Panc1 (cell line): ENCODE data around the gene KRAS. TPM values are rescaled to one million over a fixed set of nuclear protein-coding genes. Genes with fewer than 3 reads are reported as not detected.

Experiments used
- ATAC-seq: fragments of 200-7000 bp; cut with Tn5 transposase; 2 replicates; pipeline ENCODE4 v1.9.1; 2020; ENCODE audit warnings: mild to moderate bottlenecking, moderate library complexity
- BruUV-seq: library from RNA; stranded (reverse); fragments of 400-500 nt; replicated peaks from 2 replicates; lab custom pipeline; 2021; lab: Mats Ljungman, UMichigan
- CTCF ChIA-PET: fragments of 300-600 bp; sonication (Branson Sonifier 250); formaldehyde crosslinking; loops from one replicate; lab custom pipeline; 2022; ENCODE audit warnings: antibody characterized with exemption; lab: Charles Lee
- POLR2A ChIA-PET: fragments of 300-600 bp; sonication (Branson Sonifier 250); formaldehyde crosslinking; loops from one replicate; lab custom pipeline; 2022; ENCODE audit warnings: antibody characterized with exemption; lab: Charles Lee
- DNase-seq: peaks from one replicate; pipeline ENCODE4 v3.0.0-alpha.2; 2010; ENCODE audit warnings: low read depth, low spot score
- H3K27ac ChIP-seq: 2 replicates; pipeline ENCODE4 v1.5.1; 2011; ENCODE audit warnings: mild to moderate bottlenecking, low read length, inconsistent platforms
- H3K27me3 ChIP-seq: fragments of 200-500 bp; sonication (Bioruptor generic); 2 replicates; pipeline ENCODE4 v1.6.0; 2014; ENCODE audit warnings: low read length, inconsistent platforms; ENCODE audit not compliant: control insufficient read depth, insufficient read depth
- H3K36me3 ChIP-seq: fragments of 200-500 bp; sonication (Bioruptor generic); 2 replicates; pipeline ENCODE4 v1.5.1; 2014; ENCODE audit warnings: inconsistent platforms, mild to moderate bottlenecking, low read length, moderate library complexity; ENCODE audit not compliant: control insufficient read depth, insufficient read depth
- H3K4me1 ChIP-seq: 2 replicates; pipeline ENCODE4 v1.5.1; 2011; ENCODE audit warnings: inconsistent platforms, mild to moderate bottlenecking, low read length, moderate library complexity; ENCODE audit not compliant: control insufficient read depth, insufficient read depth
- H3K4me3 ChIP-seq, 2 experiments: 2 replicates each; pipeline ENCODE4 v1.5.1; 2011 to 2012; ENCODE audit warnings: low read depth in 2 of 2, low read length in 2 of 2, mild to moderate bottlenecking in 2 of 2, inconsistent platforms in 1 of 2, moderate library complexity in 1 of 2
- H3K9me3 ChIP-seq: fragments of 200-500 bp; sonication (Bioruptor generic); 2 replicates; pipeline ENCODE4 v1.5.1; 2014; ENCODE audit warnings: low read depth, mild to moderate bottlenecking, inconsistent platforms, low read length, moderate library complexity; ENCODE audit not compliant: control insufficient read depth, insufficient read depth
- CTCF ChIP-seq: fragments of 450-650 bp; IDR thresholded peaks from 2 replicates; pipeline ENCODE4 v1.5.1; 2017; ENCODE audit warnings: mild to moderate bottlenecking
- POLR2AphosphoS5 ChIP-seq: IDR thresholded peaks from 2 replicates; pipeline ENCODE4 v1.6.1; 2012; ENCODE audit warnings: mild to moderate bottlenecking, low read depth, low read length, moderate library complexity
- REST ChIP-seq, 2 experiments: IDR thresholded peaks; 2 replicates each; pipeline ENCODE4 v1.6.1; 2011 to 2012; ENCODE audit warnings: low read depth in 2 of 2, control low read depth in 1 of 2, low read length in 1 of 2, mild to moderate bottlenecking in 1 of 2, moderate library complexity in 1 of 2; ENCODE audit not compliant: insufficient read depth in 1 of 2
- SIN3A ChIP-seq: IDR thresholded peaks from 2 replicates; pipeline ENCODE4 v1.6.1; 2012; ENCODE audit warnings: low read depth, mild to moderate bottlenecking, low read length, moderate library complexity, borderline replicate concordance; ENCODE audit not compliant: insufficient read depth
- TCF7L2 ChIP-seq: IDR thresholded peaks from 2 replicates; pipeline ENCODE4 v1.6.1; 2011; ENCODE audit warnings: mild to moderate bottlenecking, low read depth, low read length, inconsistent platforms
- in situ Hi-C: cut with HindIII; loops from 2 replicates; pipeline ENCODE4 v1.10.0; 2016; ENCODE audit warnings: low sequenced_read_pairs, low pct_unique_long_range_greater_than_20kb
- intact Hi-C: fragments of 100-400 bp; cut with micrococcal nuclease; formaldehyde crosslinking; loops from one replicate; pipeline ENCODE4 v1.10.0; 2022; ENCODE audit not compliant: unreplicated experiment
- total RNA-seq: library from RNA; stranded (reverse); gene quantifications from one replicate; pipeline ENCODE4 v1.2.1, GENCODE V29; 2021; ENCODE audit not compliant: unreplicated experiment

The KRAS gene
- total RNA-seq, 1 experiment from 2014 or later, result 33.1 TPM

- DNase-seq, result no peak
- intact Hi-C loops, result no loop called here
- peaks cover 9% of the 10 kb centered on the region for H3K4me1 ChIP-seq
- BruUV-seq, result no TSS peak
- no peak overlapping the region for H3K27ac ChIP-seq
- TF ChIP-seq POLR2AphosphoS5, result no peak
- POLR2A ChIA-PET, result interaction anchor here (0.6 kb wide), 1 partner anchor 147 kb away, joined by 3 read pairs; no protein-coding TSS in a partner anchor
- ATAC-seq, result no peak
- peaks cover 6% of the 10 kb centered on the region; the same call in 1 of the 2 replicates for H3K27me3 ChIP-seq
- CTCF ChIA-PET, result no interaction called here
- H3K36me3 ChIP-seq, result peaks cover 2% of the 10 kb centered on the region; the same call in 1 of the 2 replicates
- H3K9me3 ChIP-seq, result no peaks in the 10 kb centered on the region
- H3K4me3 ChIP-seq, result no peak overlapping the region
- in situ Hi-C loops, result no loop called here
Measured at GRCh38 chr12:25252946-25253345, 2.2 kb upstream of the KRAS start.

- DNase-seq (no peak), ATAC-seq (no peak)
- Histone ChIP-seq H3K27me3 (peaks cover 6% of the 10 kb centered on the region; the same call in 1 of the 2 replicates), H3K27ac (peak overlapping the region; percentile 64), H3K9me3 (no peaks in the 10 kb centered on the region), H3K36me3 (peaks cover 2% of the 10 kb centered on the region; the same call in 1 of the 2 replicates), H3K4me3 (peak overlapping the region; percentile 65 to 78), H3K4me1 (peaks cover 9% of the 10 kb centered on the region)
- no TSS peak for BruUV-seq
- intact Hi-C loops, result no loop called here
- TF ChIP-seq REST (IDR thresholded peaks at IDR 0.05; ENCODE audit: insufficient read depth in 1 of 2, low read depth in 2 of 2, low read length in 1 of 2) (no peak), SIN3A (no peak), TCF7L2 (no peak), POLR2AphosphoS5 (no peak), CTCF (no peak)
- POLR2A ChIA-PET, result interaction anchor here (1.2 kb wide), 1 partner anchor 57 kb away, joined by 3 read pairs; no protein-coding TSS in a partner anchor
- in situ Hi-C loops, result no loop called here
- CTCF ChIA-PET, result no interaction called here
Measured at GRCh38 chr12:25251769-25252168, 1.0 kb upstream of the KRAS start.
